Smooth muscle cell (in vitro differentiated cells): ENCODE data around the gene ID1. TPM values are rescaled to one million over a fixed set of nuclear protein-coding genes. Genes with fewer than 3 reads are reported as not detected.

Source experiments
- DNase-seq: peaks from one replicate; lab custom pipeline; 2025; ENCODE audit not compliant: unreplicated experiment; lab: John Stamatoyannopoulos, UW
- H2AFZ ChIP-seq: fragments of 200-600 bp; sonication (generic); 2 replicates; pipeline ENCODE4 v1.6.0; 2016; ENCODE audit warnings: antibody characterized with exemption, low read depth, mild to moderate bottlenecking
- H3F3A ChIP-seq: fragments of 200-600 bp; sonication (generic); 2 replicates; pipeline ENCODE4 v1.6.0; 2017; ENCODE audit warnings: antibody characterized with exemption, low read depth
- H3K27ac ChIP-seq: fragments of 200-600 bp; sonication (generic); 2 replicates; pipeline ENCODE4 v1.5.1; 2016; ENCODE audit warnings: low read depth, mild to moderate bottlenecking
- H3K27me3 ChIP-seq: fragments of 200-600 bp; sonication (generic); 2 replicates; pipeline ENCODE4 v1.6.1; 2016; ENCODE audit warnings: low read depth, mild to moderate bottlenecking
- H3K36me3 ChIP-seq: fragments of 200-600 bp; sonication (generic); 2 replicates; pipeline ENCODE4 v1.5.1; 2016; ENCODE audit warnings: low read depth
- H3K4me1 ChIP-seq: fragments of 200-600 bp; sonication (generic); 2 replicates; pipeline ENCODE4 v1.5.1; 2016; ENCODE audit warnings: low read depth
- H3K4me2 ChIP-seq: fragments of 200-600 bp; sonication (generic); 2 replicates; pipeline ENCODE4 v1.6.0; 2016; ENCODE audit warnings: mild to moderate bottlenecking
- H3K4me3 ChIP-seq: fragments of 200-600 bp; sonication (generic); 2 replicates; pipeline ENCODE4 v1.5.1; 2016; ENCODE audit warnings: mild to moderate bottlenecking
- H3K79me2 ChIP-seq: fragments of 200-600 bp; sonication (generic); 2 replicates; pipeline ENCODE4 v1.6.0; 2016; ENCODE audit warnings: low read depth, mild to moderate bottlenecking
- H3K9ac ChIP-seq: fragments of 200-600 bp; sonication (generic); 2 replicates; pipeline ENCODE4 v1.6.0; 2016; ENCODE audit warnings: low read depth
- H3K9me3 ChIP-seq: fragments of 200-600 bp; sonication (generic); replicated peaks from 2 replicates; pipeline ENCODE4 v1.5.1; 2016; ENCODE audit warnings: low read depth
- H4K20me1 ChIP-seq: fragments of 200-600 bp; sonication (generic); 2 replicates; pipeline ENCODE4 v1.6.0; 2016; ENCODE audit warnings: low read depth
- CTCF ChIP-seq: fragments of 200-600 bp; sonication (generic); IDR thresholded peaks from 2 replicates; pipeline ENCODE4 v1.5.1; 2017; ENCODE audit warnings: borderline replicate concordance, mild to moderate bottlenecking, antibody characterized with exemption; ENCODE audit not compliant: insufficient read depth, poor library complexity, severe bottlenecking
- WGBS: methylation state at CpG from one replicate; pipeline ENCODE4 v1.1.7; 2016; ENCODE audit warnings: low lambda C conversion rate; 5-methylcytosine and 5-hydroxymethylcytosine counted together
- polyA plus RNA-seq: library from polyadenylated mRNA; unstranded; fragments of >200 nt; fragmentation: Nextera tagmentation; extraction: Ambion mirVana; gene quantifications from 2 replicates; pipeline ENCODE4 v1.2.1, GENCODE V29; 2016
- total RNA-seq: library from RNA; depleted of rRNA; stranded (reverse); fragments of >200 nt; gene quantifications from 2 replicates; pipeline ENCODE4 v1.2.3, GENCODE V29; 2014

The ID1 gene
- total and polyA plus RNA-seq, 2 experiments from 2014 or later = 87.6 to 396 TPM

- TF ChIP-seq CTCF = no peak
- 84% methylated on average over 8 of the region's 8 CpGs for WGBS
- Histone ChIP-seq H2AFZ (no peak overlapping the region), H3K4me2 (no peak overlapping the region), H3K27ac (peak overlapping the region; percentile 83), H4K20me1 (no peaks in the 10 kb centered on the region), H3F3A (peaks cover 79% of the 10 kb centered on the region), H3K9me3 (no peaks in the 10 kb centered on the region), H3K9ac (peak overlapping the region; percentile 31), H3K36me3 (no peaks in the 10 kb centered on the region), H3K79me2 (no peaks in the 10 kb centered on the region), H3K27me3 (no peaks in the 10 kb centered on the region), H3K4me1 (peaks cover 18% of the 10 kb centered on the region), H3K4me3 (no peak overlapping the region)
- no peak for DNase-seq
Observed at GRCh38 chr20:31570021-31570463, 35.0 kb upstream of the ID1 start.

GRCh38 chr20:31570735-31571617 is 34.1 kb upstream of the ID1 start:
- H3K9ac ChIP-seq = peak overlapping the region; percentile 40
- DNase-seq = no peak
- H3K27ac ChIP-seq = peak overlapping the region; percentile 83
- H3K9me3 ChIP-seq = no peaks in the 10 kb centered on the region
- no peaks in the 10 kb centered on the region for H3K27me3 ChIP-seq
- no peak for TF ChIP-seq CTCF
- H4K20me1 ChIP-seq = no peaks in the 10 kb centered on the region
- H3K4me1 ChIP-seq = peaks cover 18% of the 10 kb centered on the region
- H3F3A ChIP-seq = peaks cover 73% of the 10 kb centered on the region
- peak overlapping the region; percentile 26 for H3K4me2 ChIP-seq
- H3K79me2 ChIP-seq = no peaks in the 10 kb centered on the region
- no peaks in the 10 kb centered on the region for H3K36me3 ChIP-seq
- no peak overlapping the region for H3K4me3 ChIP-seq
- WGBS = 53% methylated on average over 25 of the region's 25 CpGs
- no peak overlapping the region for H2AFZ ChIP-seq

DNA sequence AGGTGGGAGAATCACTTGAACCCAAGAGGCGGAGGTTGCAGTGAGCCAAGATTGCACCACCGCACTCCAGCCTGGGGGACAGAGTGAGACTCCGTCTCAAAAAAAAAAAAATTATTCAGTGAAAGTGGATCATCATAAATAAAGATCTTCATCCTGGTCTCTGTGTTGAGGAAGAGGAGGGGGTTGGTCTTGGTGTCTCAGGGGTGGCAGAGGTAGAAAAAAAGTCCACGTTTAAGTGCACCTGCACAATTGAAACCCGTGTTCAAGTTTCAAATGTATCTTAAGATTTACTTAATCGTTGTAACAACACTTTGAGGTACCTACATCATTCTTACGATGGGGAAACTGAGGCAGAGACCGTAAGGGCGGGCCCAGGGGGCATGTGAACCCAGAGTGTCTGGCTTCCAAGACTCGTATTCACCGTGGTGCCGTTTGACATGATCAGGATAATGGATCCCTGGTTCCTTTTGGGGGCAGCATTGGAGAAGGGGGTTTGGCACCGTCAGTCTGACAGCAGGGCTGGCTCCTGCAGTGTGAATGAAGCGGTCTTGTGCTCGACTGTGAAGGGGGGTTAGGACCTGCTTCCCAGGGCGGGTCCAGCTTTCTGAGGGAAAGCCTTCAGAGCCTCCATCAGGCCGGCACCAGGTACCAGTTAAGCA is 32.9 kb upstream of the ID1 start:
- Histone ChIP-seq H3K9me3 (no peaks in the 10 kb centered on the region), H3K36me3 (no peaks in the 10 kb centered on the region), H3K4me1 (peaks cover 18% of the 10 kb centered on the region), H3K4me2 (peak overlapping the region; percentile 82), H3K27ac (peak overlapping the region; percentile 83), H2AFZ (no peak overlapping the region), H3K4me3 (peak overlapping the region; percentile 53), H3K79me2 (no peaks in the 10 kb centered on the region), H4K20me1 (no peaks in the 10 kb centered on the region), H3K9ac (no peak overlapping the region), H3K27me3 (no peaks in the 10 kb centered on the region), H3F3A (peaks cover 62% of the 10 kb centered on the region)
- no peak for TF ChIP-seq CTCF
- no peak for DNase-seq
- 44% methylated on average over 17 of the region's 17 CpGs for WGBS
